K562 (cell line): ENCODE data around the gene GCK. TPM values are rescaled to one million over a fixed set of nuclear protein-coding genes. Genes with fewer than 3 reads are reported as not detected.

ENCODE experiments used
- ATAC-seq: fragments of 200-7000 bp; cut with Tn5 transposase; 3 replicates; pipeline ENCODE4 v1.9.1; 2020; ENCODE audit warnings: moderate library complexity
- BruUV-seq: library from RNA; stranded (reverse); fragments of 400-500 nt; replicated peaks from 2 replicates; lab custom pipeline; 2021; lab: Mats Ljungman, UMichigan
- CTCF ChIA-PET: fragments of 300-600 bp; formaldehyde crosslinking; extraction: SDS; loops from one replicate; lab custom pipeline; 2021; ENCODE audit warnings: low intra/inter-chr PET ratio; lab: Yijun Ruan, JAX
- POLR2A ChIA-PET: fragments of 300-600, 350-650 bp; sonication (Branson Sonifier 250); formaldehyde crosslinking; extraction: SDS; loops from one replicate; lab custom pipeline; 2021; ENCODE audit warnings: antibody characterized with exemption, inconsistent platforms; lab: Yijun Ruan, JAX
- DNase-seq, 4 experiments: peaks; one replicate each; pipeline versions ENCODE4 v3.0.0 to v3.0.0-alpha.2; 2011 to 2018; ENCODE audit warnings: low spot score in 3 of 4, mixed read lengths in 3 of 4; ENCODE audit errors: extremely low read depth in 1 of 4
- FAIRE-seq: peaks from 2 replicates; lab custom pipeline; 2011; peaks lifted over from hg19 to GRCh38; lab: Jason Lieb, UNC
- H2AFZ ChIP-seq: 2 replicates; pipeline ENCODE4 v1.6.0; 2011; ENCODE audit warnings: low read depth, low read length, control low read depth, inconsistent platforms
- H3K27ac ChIP-seq: fragments of 200-600 bp; 3 replicates; pipeline ENCODE4 v1.8.0; 2011; ENCODE audit warnings: low read depth, mild to moderate bottlenecking, control low read depth, inconsistent platforms, low read length, moderate library complexity, mixed read lengths; ENCODE audit errors: extremely low read depth
- H3K27me3 ChIP-seq, 2 experiments: fragments of 300-600 bp in 1 of 2; 2 replicates in 1 of 2; 3 replicates in 1 of 2; pipeline versions ENCODE4 v1.6.0 to v1.8.0; 2011; ENCODE audit warnings: inconsistent platforms in 2 of 2, low read length in 2 of 2, mild to moderate bottlenecking in 1 of 2, mixed read lengths in 1 of 2, moderate library complexity in 1 of 2; ENCODE audit not compliant: control insufficient read depth in 2 of 2, insufficient read depth in 2 of 2
- H3K36me3 ChIP-seq: fragments of 300-600 bp; 3 replicates; pipeline ENCODE4 v1.8.0; 2011; ENCODE audit warnings: mild to moderate bottlenecking, low read length, inconsistent platforms; ENCODE audit not compliant: control insufficient read depth, insufficient read depth
- H3K4me1 ChIP-seq, 2 experiments: fragments of 200-600 bp in 1 of 2; replicated peaks in 1 of 2; 2 replicates in 1 of 2; 3 replicates in 1 of 2; pipeline versions ENCODE4 v1.5.1 to v1.8.0; 2011; ENCODE audit warnings: inconsistent platforms in 2 of 2, low read length in 2 of 2, mild to moderate bottlenecking in 1 of 2, mixed read lengths in 1 of 2, moderate library complexity in 1 of 2; ENCODE audit not compliant: control insufficient read depth in 2 of 2, insufficient read depth in 2 of 2
- H3K4me2 ChIP-seq: 2 replicates; pipeline ENCODE4 v1.6.1; 2011; ENCODE audit warnings: low read length, control low read depth, inconsistent platforms, mixed read lengths; ENCODE audit not compliant: insufficient read depth
- H3K4me3 ChIP-seq: fragments of 200-600 bp; sonication (generic), shearing (Covaris generic); 2 replicates; pipeline ENCODE4 v1.5.1; 2016; ENCODE audit warnings: control low read depth, inconsistent platforms
- H3K79me2 ChIP-seq: fragments of 200-600 bp; 3 replicates; pipeline ENCODE4 v1.8.0; 2011; ENCODE audit warnings: low read length, inconsistent platforms; ENCODE audit not compliant: control insufficient read depth, insufficient read depth
- H3K9ac ChIP-seq, 2 experiments: 2 replicates each; pipeline versions ENCODE4 v1.6.0 to v1.6.1; 2011; ENCODE audit warnings: low read depth in 2 of 2, low read length in 2 of 2, control low read depth in 1 of 2, inconsistent platforms in 1 of 2, mild to moderate bottlenecking in 1 of 2, mixed read lengths in 1 of 2; ENCODE audit not compliant: insufficient read depth in 1 of 2
- H3K9me1 ChIP-seq: one replicate; pipeline ENCODE4 v1.6.0; 2011; ENCODE audit warnings: inconsistent platforms, mild to moderate bottlenecking, low read length, moderate library complexity; ENCODE audit not compliant: control insufficient read depth, insufficient read depth
- H3K9me3 ChIP-seq: replicated peaks from 2 replicates; pipeline ENCODE4 v1.5.1; 2011; ENCODE audit warnings: low read depth, low read length, inconsistent platforms; ENCODE audit not compliant: control insufficient read depth, insufficient read depth
- H4K20me1 ChIP-seq: replicated peaks from 2 replicates; pipeline ENCODE4 v1.6.1; 2011; ENCODE audit warnings: low read length, inconsistent platforms, mixed read lengths; ENCODE audit not compliant: control insufficient read depth, insufficient read depth
- GATA2 ChIP-seq: sonication (generic); formaldehyde crosslinking; IDR thresholded peaks from 2 replicates; pipeline ENCODE4 v1.4.0; 2020; ENCODE audit warnings: mild to moderate bottlenecking, missing genetic modification reagents
- KLF1 ChIP-seq: fragments of 450-650 bp; IDR thresholded peaks from 2 replicates; pipeline ENCODE4 v1.6.1; 2016; ENCODE audit warnings: missing genetic modification characterization, missing compliant biosample characterization
- NRF1 ChIP-seq, 2 experiments: fragments of 450-650 bp; IDR thresholded peaks in 1 of 2; conservative IDR thresholded peaks in 1 of 2; 2 replicates each; pipeline ENCODE4 v1.6.1; 2014; ENCODE audit warnings: mild to moderate bottlenecking in 2 of 2
- TBP ChIP-seq: optimal IDR thresholded peaks from 2 replicates; pipeline ENCODE3; 2011; ENCODE audit warnings: low read depth, low read length, improper control_type of control experiment
- ZNF174 ChIP-seq: fragments of 250-450 bp; sonication (Bioruptor Pico); IDR thresholded peaks from 2 replicates; pipeline ENCODE4 v1.4.0; 2020; ENCODE audit warnings: mild to moderate bottlenecking
- ZNF79 ChIP-seq: fragments of 250-450 bp; sonication (Bioruptor Pico); IDR thresholded peaks from 2 replicates; pipeline ENCODE4 v1.4.0; 2020; ENCODE audit warnings: low read depth, mild to moderate bottlenecking, moderate library complexity
- WGBS: fragments of 100-300 bp; shearing (Covaris generic); methylation state at CpG from one replicate; pipeline ENCODE4 v1.1.6; 2016; ENCODE audit warnings: low coverage, mixed read lengths; ENCODE audit not compliant: insufficient coverage; ENCODE audit errors: missing lambda C conversion rate; 5-methylcytosine and 5-hydroxymethylcytosine counted together
- in situ Hi-C: fragments of 300-500 bp; cut with MboI; formaldehyde crosslinking; loops from 4 replicates; pipeline ENCODE4 v1.15.0; 2018; ENCODE audit warnings: inconsistent platforms, mixed read lengths
- intact Hi-C: fragments of 100-400 bp; cut with micrococcal nuclease; formaldehyde crosslinking; loops from 2 replicates; pipeline ENCODE4 v1.14.2; 2022
- polyA plus RNA-seq, 8 experiments: library from polyadenylated mRNA; depleted of rRNA in 4 of 8; stranded (reverse) in 5 of 8; unstranded in 3 of 8; fragments of >200 nt; fragmentation: Nextera tagmentation in 2 of 8; fragmentation: Illumina TruSeq in 1 of 8; extraction: Ambion mirVana in 2 of 8; extraction: Trizol in 1 of 8; gene quantifications; 2 replicates each; pipeline versions ENCODE4 v1.2.1 to v1.2.3, GENCODE V29; 2011 to 2014; ENCODE audit warnings: inconsistent platforms in 1 of 8, missing spikeins in 1 of 8
- total RNA-seq, 7 experiments: library from RNA; depleted of rRNA in 6 of 7; stranded (reverse); fragments of >200 nt in 6 of 7; fragmentation: Illumina TruSeq in 2 of 7; extraction: Trizol in 2 of 7; gene quantifications; 2 replicates each; pipeline versions ENCODE4 v1.2.1 to v1.2.3, GENCODE V29; 2011 to 2021; ENCODE audit warnings: low replicate concordance in 1 of 7
- TF ChIP-seq, protein P1 (sequence below), 2 experiments: IDR thresholded peaks; 2 replicates each; pipeline ENCODE4 v1.6.1; 2012; ENCODE audit warnings: improper control_type of control experiment in 2 of 2, low read depth in 2 of 2, low read length in 2 of 2, borderline replicate concordance in 1 of 2
- TF ChIP-seq, protein P2 (sequence below), 3 experiments: IDR thresholded peaks in 2 of 3; conservative IDR thresholded peaks in 1 of 3; 2 replicates each; pipeline ENCODE4 v1.5.1; 2011 to 2012; ENCODE audit warnings: low read length in 3 of 3, mild to moderate bottlenecking in 3 of 3, control low read depth in 2 of 3, improper control_type of control experiment in 1 of 3, inconsistent platforms in 1 of 3, low read depth in 1 of 3, mixed read lengths in 1 of 3, moderate library complexity in 1 of 3; ENCODE audit not compliant: insufficient read depth in 2 of 3
- TF ChIP-seq, protein P3 (sequence below): fragments of 250-450 bp; sonication (Bioruptor Pico); IDR thresholded peaks from 2 replicates; pipeline ENCODE4 v1.8.0; 2022; ENCODE audit warnings: moderate library complexity, mild to moderate bottlenecking, inconsistent platforms

The GCK gene
- total and polyA plus RNA-seq, 9 of the 15 experiments (the other 6 are each of a cell fraction or from before 2014, with no cell fraction given): 0.11 to 0.55 (median 0.16) TPM; not detected in 3

DNA sequence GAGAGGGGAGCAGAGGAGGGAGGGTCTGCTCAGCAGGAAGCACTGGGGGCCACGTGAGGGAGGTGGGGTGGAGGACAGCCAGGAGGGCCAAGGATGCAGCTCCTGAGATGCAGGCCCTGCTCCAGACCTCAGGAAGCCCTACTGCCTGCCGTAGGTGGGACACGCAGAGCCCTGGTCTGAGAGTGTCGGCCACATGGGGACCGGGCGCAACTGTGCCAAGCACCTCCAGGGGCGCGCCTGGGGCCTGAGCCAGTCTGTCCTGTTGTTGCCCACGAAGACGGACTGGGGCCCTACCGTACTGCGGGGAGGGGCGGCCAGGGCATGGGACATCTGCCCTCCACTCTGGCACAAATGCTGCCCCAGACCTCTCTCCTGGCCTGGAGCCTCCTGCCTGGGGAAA lies 43.2 kb upstream of the GCK start:
- Histone ChIP-seq H3K9me1 (no peaks in the 10 kb centered on the region), H3K4me1 (peaks cover 0 to 52% of the 10 kb centered on the region in 2 experiments; a peak in 2 of 5 replicates), H3K36me3 (no peaks in the 10 kb centered on the region), H3K27me3 (peaks cover 23 to 93% of the 10 kb centered on the region in 2 experiments; a peak in 4 of 5 replicates), H2AFZ (no peak overlapping the region), H3K79me2 (no peaks in the 10 kb centered on the region), H3K9me3 (no peaks in the 10 kb centered on the region), H3K4me2 (no peak overlapping the region), H3K4me3 (no peak overlapping the region), H4K20me1 (peaks cover 9% of the 10 kb centered on the region; the same call in 1 of the 2 replicates), H3K9ac (no peak overlapping the region), H3K27ac (no peak overlapping the region)
- ChIA-PET CTCF (no interaction called here), POLR2A (interaction anchor here (0.6 kb wide), 1 partner anchor 10 kb away, joined by 3 read pairs; no protein-coding TSS in a partner anchor)
- intact Hi-C loops: no loop called here
- FAIRE-seq (no peak), DNase-seq (no peak), ATAC-seq (no peak)
- in situ Hi-C loops: no loop called here
- no peak for TF ChIP-seq NRF1 (conservative IDR thresholded peaks at IDR 0.05 in 1 of 2, IDR thresholded peaks at IDR 0.05 in 1 of 2)
- TF ChIP-seq GATA2: no peak
- no peak for TF ChIP-seq ZNF79 (CRISPR knock-in tag)
- no TSS peak for BruUV-seq
- 12% methylated on average over 9 of the region's 13 CpGs for WGBS

DNA sequence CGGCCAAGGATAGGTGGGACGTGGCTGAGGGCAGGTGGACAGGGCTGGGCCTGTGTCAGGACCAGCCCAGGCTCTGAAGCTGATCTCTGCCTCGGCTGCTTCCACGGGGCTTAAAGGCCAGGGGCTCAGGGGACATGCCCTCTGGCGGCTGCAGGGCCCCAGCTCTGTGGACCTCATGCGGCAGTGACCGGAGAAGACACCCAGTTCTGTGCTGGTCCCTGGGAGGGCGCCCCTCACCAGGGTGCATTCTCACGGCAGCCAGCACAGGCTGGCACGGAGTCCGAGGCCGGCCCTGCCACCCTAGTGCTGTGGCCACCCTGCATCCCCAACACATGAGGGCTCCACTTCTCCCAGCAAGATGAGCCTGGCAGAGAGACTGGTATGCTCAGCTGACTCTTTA lies 41.8 kb upstream of the GCK start:
- Histone ChIP-seq H3K79me2 (no peaks in the 10 kb centered on the region), H3K27ac (no peak overlapping the region), H3K4me3 (no peak overlapping the region), H3K9me3 (no peaks in the 10 kb centered on the region), H3K4me2 (no peak overlapping the region), H3K4me1 (peaks cover 0 to 54% of the 10 kb centered on the region in 2 experiments; a peak in 2 of 5 replicates), H3K36me3 (no peaks in the 10 kb centered on the region), H3K9ac (no peak overlapping the region; a peak in 1 of 4 replicates), H4K20me1 (peaks cover 9% of the 10 kb centered on the region; the same call in 1 of the 2 replicates), H3K27me3 (peaks cover 18 to 83% of the 10 kb centered on the region in 2 experiments; a peak in 4 of 5 replicates), H3K9me1 (no peaks in the 10 kb centered on the region), H2AFZ (no peak overlapping the region)
- peak in 1 of 4 experiments; percentile 26 for DNase-seq
- intact Hi-C loops: no loop called here
- peak; percentile 64 for ATAC-seq
- in situ Hi-C loops: no loop called here
- no TSS peak for BruUV-seq
- POLR2A ChIA-PET: interaction anchor here (0.5 to 1.1 kb wide), 3 partner anchors 21 to 150 kb away, joined by 3 read pairs; no protein-coding TSS in a partner anchor
- FAIRE-seq: no peak
- 1% methylated on average over 12 of the region's 12 CpGs for WGBS
- CTCF ChIA-PET: interaction anchor here (0.5 kb wide), 1 partner anchor 13 kb away, joined by 3 read pairs; no protein-coding TSS in a partner anchor
- TF ChIP-seq, protein P1, sequence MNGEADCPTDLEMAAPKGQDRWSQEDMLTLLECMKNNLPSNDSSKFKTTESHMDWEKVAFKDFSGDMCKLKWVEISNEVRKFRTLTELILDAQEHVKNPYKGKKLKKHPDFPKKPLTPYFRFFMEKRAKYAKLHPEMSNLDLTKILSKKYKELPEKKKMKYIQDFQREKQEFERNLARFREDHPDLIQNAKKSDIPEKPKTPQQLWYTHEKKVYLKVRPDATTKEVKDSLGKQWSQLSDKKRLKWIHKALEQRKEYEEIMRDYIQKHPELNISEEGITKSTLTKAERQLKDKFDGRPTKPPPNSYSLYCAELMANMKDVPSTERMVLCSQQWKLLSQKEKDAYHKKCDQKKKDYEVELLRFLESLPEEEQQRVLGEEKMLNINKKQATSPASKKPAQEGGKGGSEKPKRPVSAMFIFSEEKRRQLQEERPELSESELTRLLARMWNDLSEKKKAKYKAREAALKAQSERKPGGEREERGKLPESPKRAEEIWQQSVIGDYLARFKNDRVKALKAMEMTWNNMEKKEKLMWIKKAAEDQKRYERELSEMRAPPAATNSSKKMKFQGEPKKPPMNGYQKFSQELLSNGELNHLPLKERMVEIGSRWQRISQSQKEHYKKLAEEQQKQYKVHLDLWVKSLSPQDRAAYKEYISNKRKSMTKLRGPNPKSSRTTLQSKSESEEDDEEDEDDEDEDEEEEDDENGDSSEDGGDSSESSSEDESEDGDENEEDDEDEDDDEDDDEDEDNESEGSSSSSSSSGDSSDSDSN (IDR thresholded peaks at IDR 0.05; ENCODE audit: borderline replicate concordance in 1 of 2, low read depth in 2 of 2, low read length in 2 of 2): peak; percentile 84 to 98; a peak in 3 of 4 replicates
- TF ChIP-seq ZNF174 (no peak), KLF1 (tag) (no peak), TBP (peak; percentile 63)
- TF ChIP-seq, protein P2, sequence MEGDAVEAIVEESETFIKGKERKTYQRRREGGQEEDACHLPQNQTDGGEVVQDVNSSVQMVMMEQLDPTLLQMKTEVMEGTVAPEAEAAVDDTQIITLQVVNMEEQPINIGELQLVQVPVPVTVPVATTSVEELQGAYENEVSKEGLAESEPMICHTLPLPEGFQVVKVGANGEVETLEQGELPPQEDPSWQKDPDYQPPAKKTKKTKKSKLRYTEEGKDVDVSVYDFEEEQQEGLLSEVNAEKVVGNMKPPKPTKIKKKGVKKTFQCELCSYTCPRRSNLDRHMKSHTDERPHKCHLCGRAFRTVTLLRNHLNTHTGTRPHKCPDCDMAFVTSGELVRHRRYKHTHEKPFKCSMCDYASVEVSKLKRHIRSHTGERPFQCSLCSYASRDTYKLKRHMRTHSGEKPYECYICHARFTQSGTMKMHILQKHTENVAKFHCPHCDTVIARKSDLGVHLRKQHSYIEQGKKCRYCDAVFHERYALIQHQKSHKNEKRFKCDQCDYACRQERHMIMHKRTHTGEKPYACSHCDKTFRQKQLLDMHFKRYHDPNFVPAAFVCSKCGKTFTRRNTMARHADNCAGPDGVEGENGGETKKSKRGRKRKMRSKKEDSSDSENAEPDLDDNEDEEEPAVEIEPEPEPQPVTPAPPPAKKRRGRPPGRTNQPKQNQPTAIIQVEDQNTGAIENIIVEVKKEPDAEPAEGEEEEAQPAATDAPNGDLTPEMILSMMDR (IDR thresholded peaks at IDR 0.05 in 2 of 3, conservative IDR thresholded peaks at IDR 0.05 in 1 of 3; ENCODE audit: insufficient read depth in 2 of 3, low read depth in 1 of 3, low read length in 3 of 3): peak; percentile 21 to 70 (median 45); a peak in 4 of 6 replicates
- TF ChIP-seq, protein P3, sequence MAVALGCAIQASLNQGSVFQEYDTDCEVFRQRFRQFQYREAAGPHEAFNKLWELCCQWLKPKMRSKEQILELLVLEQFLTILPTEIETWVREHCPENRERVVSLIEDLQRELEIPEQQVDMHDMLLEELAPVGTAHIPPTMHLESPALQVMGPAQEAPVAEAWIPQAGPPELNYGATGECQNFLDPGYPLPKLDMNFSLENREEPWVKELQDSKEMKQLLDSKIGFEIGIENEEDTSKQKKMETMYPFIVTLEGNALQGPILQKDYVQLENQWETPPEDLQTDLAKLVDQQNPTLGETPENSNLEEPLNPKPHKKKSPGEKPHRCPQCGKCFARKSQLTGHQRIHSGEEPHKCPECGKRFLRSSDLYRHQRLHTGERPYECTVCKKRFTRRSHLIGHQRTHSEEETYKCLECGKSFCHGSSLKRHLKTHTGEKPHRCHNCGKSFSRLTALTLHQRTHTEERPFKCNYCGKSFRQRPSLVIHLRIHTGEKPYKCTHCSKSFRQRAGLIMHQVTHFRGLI: no peak
